Mesendoderm (in vitro differentiated cells): ENCODE measurements around the gene GAS2L3. TPM values are rescaled to one million over a fixed set of nuclear protein-coding genes. Genes with fewer than 3 reads are reported as not detected.

ENCODE experiments used
- DNase-seq: peaks from one replicate; pipeline ENCODE4 v3.0.0; 2013
- H2AK5ac ChIP-seq: 2 replicates; pipeline ENCODE4 v1.6.1; 2013; ENCODE audit warnings: low read length, inconsistent platforms
- H2BK120ac ChIP-seq: 2 replicates; pipeline ENCODE4 v1.6.1; 2013; ENCODE audit warnings: low read depth, mild to moderate bottlenecking, low read length, moderate library complexity, mixed read lengths
- H2BK15ac ChIP-seq: replicated peaks from 2 replicates; pipeline ENCODE4 v1.6.1; 2013; ENCODE audit warnings: low read depth, mild to moderate bottlenecking, moderate library complexity
- H2BK5ac ChIP-seq: 2 replicates; pipeline ENCODE4 v1.6.1; 2013; ENCODE audit warnings: low read length, inconsistent platforms
- H3K18ac ChIP-seq: 2 replicates; pipeline ENCODE4 v1.6.1; 2013; ENCODE audit warnings: mild to moderate bottlenecking, low read length, mixed read lengths
- H3K23ac ChIP-seq: one replicate; pipeline ENCODE4 v1.6.1; 2013; ENCODE audit warnings: low read length
- H3K27ac ChIP-seq: 2 replicates; pipeline ENCODE4 v1.5.1; 2013; ENCODE audit warnings: low read depth, mild to moderate bottlenecking, inconsistent platforms, low read length, moderate library complexity
- H3K27me3 ChIP-seq: 2 replicates; pipeline ENCODE4 v1.6.1; 2013; ENCODE audit warnings: low read length, control low read depth, mild to moderate bottlenecking, inconsistent platforms; ENCODE audit not compliant: insufficient read depth, poor library complexity
- H3K36me3 ChIP-seq: 2 replicates; pipeline ENCODE4 v1.6.1; 2013; ENCODE audit warnings: low read length, inconsistent platforms; ENCODE audit not compliant: control insufficient read depth, insufficient read depth
- H3K4ac ChIP-seq: one replicate; pipeline ENCODE4 v1.6.1; 2013; ENCODE audit warnings: low read depth, mild to moderate bottlenecking, low read length, moderate library complexity
- H3K4me1 ChIP-seq: 2 replicates; pipeline ENCODE4 v1.6.1; 2013; ENCODE audit warnings: low read depth, low read length, inconsistent platforms; ENCODE audit not compliant: control insufficient read depth
- H3K4me2 ChIP-seq: 2 replicates; pipeline ENCODE4 v1.6.1; 2013; ENCODE audit warnings: low read length
- H3K4me3 ChIP-seq: 2 replicates; pipeline ENCODE4 v1.5.1; 2013; ENCODE audit warnings: mild to moderate bottlenecking, low read length
- H3K56ac ChIP-seq: one replicate; pipeline ENCODE4 v1.6.1; 2013; ENCODE audit warnings: low read length
- H3K79me1 ChIP-seq: 2 replicates; pipeline ENCODE4 v1.6.1; 2013; ENCODE audit warnings: low read length, inconsistent platforms
- H3K79me2 ChIP-seq: 2 replicates; pipeline ENCODE4 v1.6.1; 2013; ENCODE audit warnings: mild to moderate bottlenecking, low read length; ENCODE audit not compliant: control insufficient read depth, insufficient read depth
- H3K9ac ChIP-seq: 2 replicates; pipeline ENCODE4 v1.6.1; 2013; ENCODE audit warnings: low read length, inconsistent platforms
- H4K5ac ChIP-seq: one replicate; pipeline ENCODE4 v1.6.1; 2013; ENCODE audit warnings: low read length
- H4K8ac ChIP-seq: one replicate; pipeline ENCODE4 v1.6.1; 2013; ENCODE audit warnings: low read depth, mild to moderate bottlenecking, control low read depth, low read length, moderate library complexity
- WGBS: extraction: QIAGEN DNeasy Blood & Tissue Kit; methylation state at CpG from one replicate; pipeline ENCODE4 v1.1.7; 2013; ENCODE audit warnings: low lambda C conversion rate, missing lambda C conversion rate; ENCODE audit not compliant: insufficient coverage; ENCODE audit errors: extremely low coverage; 5-methylcytosine and 5-hydroxymethylcytosine counted together
- polyA plus RNA-seq, 2 experiments: library from polyadenylated mRNA; stranded (reverse); fragments of 200-250 nt; gene quantifications; one replicate each; pipeline ENCODE4 v1.2.3, GENCODE V29; 2013

GAS2L3 gene
- 10.1 TPM for polyA plus RNA-seq (2013, experiment 1 of 2)
- polyA plus RNA-seq (2013, experiment 2 of 2) = 10.5 TPM

DNA sequence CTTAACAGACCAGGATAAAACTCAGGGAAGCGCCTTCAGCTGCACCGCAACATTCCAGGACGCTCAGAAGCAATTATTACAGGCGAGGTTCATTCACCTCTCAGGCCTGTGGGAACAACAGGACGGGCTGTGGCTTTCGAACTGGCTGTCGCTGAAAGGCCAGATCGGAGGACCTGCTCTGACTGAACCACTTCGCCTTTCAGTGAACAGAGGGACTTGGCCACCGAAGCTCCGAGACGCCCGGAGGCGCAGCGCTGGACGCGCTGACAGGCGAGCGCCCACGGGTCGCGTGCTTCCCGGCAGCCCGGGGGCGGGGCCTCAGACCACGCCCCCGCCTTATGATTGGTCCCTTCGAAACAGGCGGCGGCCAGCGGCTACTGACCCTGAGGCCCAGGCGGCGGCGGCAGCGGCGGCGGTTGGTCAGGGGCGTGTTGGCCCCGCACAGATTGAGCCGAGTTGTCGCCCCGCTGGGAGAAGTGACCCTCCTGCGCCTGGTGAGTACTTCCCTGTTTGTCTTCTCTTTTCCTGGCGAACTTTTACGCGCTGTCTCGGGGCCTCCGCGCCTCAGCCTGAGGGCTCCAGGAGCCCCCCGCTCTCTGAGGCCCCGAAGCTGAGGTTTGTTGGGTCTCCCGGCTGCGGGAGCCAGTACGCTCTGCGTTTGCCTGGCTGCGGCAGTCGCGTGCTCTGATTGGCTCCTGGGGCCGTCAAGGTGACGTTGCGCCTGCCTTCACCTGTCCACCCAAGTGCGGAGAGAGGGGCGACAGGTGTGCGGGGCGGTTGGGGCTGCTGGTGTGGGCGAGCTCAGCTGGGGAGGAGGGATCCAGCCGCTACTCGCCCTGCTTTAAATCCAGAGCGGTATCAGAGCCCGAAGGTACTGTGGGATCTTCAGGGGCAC lies at the start of gene GAS2L3:
GAS2L3 (plus strand) TSS at position 393 of the 895 bp plus-strand sequence. CDS start 21,221 bp downstream, outside the sequence.
- Histone ChIP-seq H3K4me1 (peaks cover 2% of the 10 kb centered on the region), H3K4me3 (peak within 1 kb of the TSS; percentile 77), H3K36me3 (no peaks in the 10 kb centered on the region), H2AK5ac (no peak within 1 kb of the TSS), H4K5ac (no peak within 1 kb of the TSS), H3K4ac (no peak within 1 kb of the TSS), H3K23ac (no peak within 1 kb of the TSS), H3K18ac (no peak within 1 kb of the TSS), H3K4me2 (peak within 1 kb of the TSS; percentile 94), H3K27ac (no peak within 1 kb of the TSS), H3K79me1 (peaks cover 3% of the 10 kb centered on the region), H3K56ac (peak within 1 kb of the TSS; percentile 93), H2BK120ac (no peak within 1 kb of the TSS), H2BK15ac (no peak within 1 kb of the TSS), H3K27me3 (no peaks in the 10 kb centered on the region), H4K8ac (no peak within 1 kb of the TSS), H2BK5ac (no peak within 1 kb of the TSS), H3K79me2 (peaks cover 3% of the 10 kb centered on the region), H3K9ac (peak within 1 kb of the TSS; percentile 86)
- DNase-seq = peak; percentile 92
- WGBS = no CpG with 5 or more reads among the region's 70 CpGs

DNA sequence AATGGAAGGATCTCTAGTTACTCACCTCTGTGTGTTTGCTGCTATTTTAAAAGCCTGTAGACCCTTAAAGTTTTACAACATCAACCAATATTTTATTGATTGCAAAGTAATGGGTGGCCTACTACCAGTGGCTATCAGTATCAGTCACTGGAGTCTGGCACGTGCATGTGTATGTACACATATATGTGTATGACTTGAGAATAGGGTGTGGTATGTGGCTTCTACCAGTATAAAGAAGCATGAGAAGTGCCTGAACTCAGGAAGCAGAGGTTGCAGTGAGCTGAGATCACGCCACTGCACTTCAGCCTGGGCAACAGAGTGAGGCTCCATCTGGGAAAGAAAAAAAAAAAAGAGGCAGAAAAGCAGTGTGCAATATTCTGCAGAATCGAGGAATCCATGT lies 45.5 kb upstream of the GAS2L3 start:
- Histone ChIP-seq H3K36me3 (no peaks in the 10 kb centered on the region), H3K4me2 (no peak overlapping the region)
- WGBS = no CpG with 5 or more reads among the region's 3 CpGs

GRCh38 chr12:100528471-100529127 lies 44.9 kb upstream of the GAS2L3 start:
- H3K56ac ChIP-seq = no peak overlapping the region
- H4K5ac ChIP-seq = no peak overlapping the region
- H2BK5ac ChIP-seq = no peak overlapping the region
- DNase-seq = no peak
- no peak overlapping the region for H4K8ac ChIP-seq
- no peaks in the 10 kb centered on the region for H3K79me2 ChIP-seq
- no CpG with 5 or more reads among the region's 1 CpG for WGBS
- no peaks in the 10 kb centered on the region for H3K27me3 ChIP-seq
- H2AK5ac ChIP-seq = no peak overlapping the region
- H3K18ac ChIP-seq = no peak overlapping the region
- no peaks in the 10 kb centered on the region for H3K79me1 ChIP-seq
- no peaks in the 10 kb centered on the region for H3K36me3 ChIP-seq
- H3K4me3 ChIP-seq = no peak overlapping the region
- H2BK120ac ChIP-seq = no peak overlapping the region
- H2BK15ac ChIP-seq = no peak overlapping the region
- no peak overlapping the region for H3K23ac ChIP-seq
- no peak overlapping the region for H3K27ac ChIP-seq
- no peak overlapping the region for H3K4me2 ChIP-seq
- no peak overlapping the region for H3K4ac ChIP-seq
- H3K9ac ChIP-seq = no peak overlapping the region
- H3K4me1 ChIP-seq = no peaks in the 10 kb centered on the region

More for the DNA sequence above, 45.5 kb upstream of the GAS2L3 start:
- no peaks in the 10 kb centered on the region for H3K79me1 ChIP-seq
- no peaks in the 10 kb centered on the region for H3K79me2 ChIP-seq
- no peak overlapping the region for H3K9ac ChIP-seq
- no peak overlapping the region for H4K5ac ChIP-seq
- H3K27me3 ChIP-seq = no peaks in the 10 kb centered on the region
- H3K27ac ChIP-seq = no peak overlapping the region
- no peak overlapping the region for H2BK15ac ChIP-seq
- H4K8ac ChIP-seq = no peak overlapping the region
- H3K4me1 ChIP-seq = no peaks in the 10 kb centered on the region
- H2BK120ac ChIP-seq = no peak overlapping the region
- H3K4ac ChIP-seq = no peak overlapping the region
- H3K56ac ChIP-seq = no peak overlapping the region
- no peak overlapping the region for H3K18ac ChIP-seq
- no peak overlapping the region for H2BK5ac ChIP-seq
- H3K4me3 ChIP-seq = no peak overlapping the region
- no peak overlapping the region for H2AK5ac ChIP-seq
- DNase-seq = no peak
- no peak overlapping the region for H3K23ac ChIP-seq

- Histone ChIP-seq H3K18ac (no peak overlapping the region), H2AK5ac (no peak overlapping the region), H3K27ac (no peak overlapping the region), H3K56ac (no peak overlapping the region), H2BK15ac (no peak overlapping the region), H2BK120ac (no peak overlapping the region), H3K79me1 (no peaks in the 10 kb centered on the region), H3K4ac (no peak overlapping the region), H3K4me1 (no peaks in the 10 kb centered on the region), H3K9ac (no peak overlapping the region), H3K23ac (no peak overlapping the region), H2BK5ac (no peak overlapping the region), H3K27me3 (no peaks in the 10 kb centered on the region), H4K8ac (no peak overlapping the region), H3K79me2 (no peaks in the 10 kb centered on the region), H4K5ac (no peak overlapping the region), H3K4me3 (no peak overlapping the region), H3K36me3 (no peaks in the 10 kb centered on the region), H3K4me2 (no peak overlapping the region)
- WGBS = no CpG with 5 or more reads among the region's 2 CpGs
- DNase-seq = no peak
These were observed 43.6 kb upstream of the GAS2L3 start for GRCh38 chr12:100529756-100530350.

- WGBS = no CpG with 5 or more reads among the region's 3 CpGs
These were observed 40.1 kb upstream of the GAS2L3 start for GRCh38 chr12:100533376-100533775.

More at GRCh38 chr12:100533376-100533775, 40.1 kb upstream of the GAS2L3 start:
- no peak overlapping the region for H2AK5ac ChIP-seq
- no peak overlapping the region for H3K4me2 ChIP-seq
- no peak for DNase-seq
- no peak overlapping the region for H2BK120ac ChIP-seq
- no peak overlapping the region for H3K18ac ChIP-seq
- H3K4ac ChIP-seq = no peak overlapping the region
- no peak overlapping the region for H4K8ac ChIP-seq
- H3K56ac ChIP-seq = no peak overlapping the region
- no peaks in the 10 kb centered on the region for H3K36me3 ChIP-seq
- H3K27ac ChIP-seq = no peak overlapping the region
- H4K5ac ChIP-seq = no peak overlapping the region
- no peak overlapping the region for H2BK15ac ChIP-seq
- no peaks in the 10 kb centered on the region for H3K79me2 ChIP-seq
- no peaks in the 10 kb centered on the region for H3K79me1 ChIP-seq
- H3K23ac ChIP-seq = no peak overlapping the region
- H3K4me3 ChIP-seq = no peak overlapping the region
- H3K4me1 ChIP-seq = no peaks in the 10 kb centered on the region
- no peaks in the 10 kb centered on the region for H3K27me3 ChIP-seq
- no peak overlapping the region for H3K9ac ChIP-seq
- no peak overlapping the region for H2BK5ac ChIP-seq
